Spleen (tissue), 11 donors: ENCODE results near the gene C1orf159. TPM values are rescaled to one million over a fixed set of nuclear protein-coding genes. Genes with fewer than 3 reads are reported as not detected.

ENCODE experiments used
- DNase-seq: peaks from one replicate; pipeline ENCODE4 v3.0.0-alpha.2; 2020
- H3K27ac ChIP-seq, 8 donors: fragments of 200-600 bp; sonication (generic) in 7 of 8; 1 replicate in 4 of 8; 2 replicates in 4 of 8; pipeline versions ENCODE4 v1.5.0 to v1.8.0; 2016 to 2021; ENCODE audit warnings: inconsistent platforms in 4 of 8, mild to moderate bottlenecking in 4 of 8, moderate library complexity in 1 of 8
- H3K27me3 ChIP-seq, 7 donors: fragments of 200-600 bp; sonication (generic) in 6 of 7; replicated peaks in 1 of 7; 1 replicate in 4 of 7; 2 replicates in 3 of 7; pipeline versions ENCODE4 v1.5.0 to v1.8.0; 2016 to 2021; ENCODE audit warnings: inconsistent platforms in 3 of 7, mild to moderate bottlenecking in 1 of 7
- H3K36me3 ChIP-seq, 6 donors: fragments of 200-600 bp; sonication (generic) in 5 of 6; 1 replicate in 4 of 6; 2 replicates in 2 of 6; pipeline versions ENCODE4 v1.5.0 to v1.8.0; 2016 to 2021; ENCODE audit warnings: inconsistent platforms in 2 of 6
- H3K4me1 ChIP-seq, 6 donors: fragments of 200-600 bp; sonication (generic) in 5 of 6; 1 replicate in 3 of 6; 2 replicates in 3 of 6; pipeline versions ENCODE4 v1.5.0 to v1.8.0; 2016 to 2021; ENCODE audit warnings: inconsistent platforms in 3 of 6
- H3K4me3 ChIP-seq, 8 donors: fragments of 200-600 bp; sonication (generic) in 7 of 8; 1 replicate in 4 of 8; 2 replicates in 4 of 8; pipeline versions ENCODE4 v1.5.0 to v1.8.0; 2016 to 2021; ENCODE audit warnings: inconsistent platforms in 4 of 8, mild to moderate bottlenecking in 4 of 8, moderate library complexity in 2 of 8
- H3K9me3 ChIP-seq, 8 donors: fragments of 200-600 bp; sonication (generic) in 7 of 8; 1 replicate in 4 of 8; 2 replicates in 4 of 8; pipeline versions ENCODE4 v1.5.0 to v1.8.0; 2016 to 2021; ENCODE audit warnings: inconsistent platforms in 4 of 8
- CTCF ChIP-seq, 11 experiments: fragments of 200-600 bp in 7 of 11; fragments of 450-650 bp in 4 of 11; sonication (generic) in 4 of 11; IDR thresholded peaks in 8 of 11; conservative IDR thresholded peaks in 3 of 11; 1 replicate in 7 of 11; 2 replicates in 4 of 11; pipeline versions ENCODE4 v1.4.0 to v1.8.0; 2016 to 2021; ENCODE audit warnings: antibody characterized with exemption in 11 of 11, inconsistent platforms in 4 of 11, mild to moderate bottlenecking in 1 of 11
- POLR2A ChIP-seq, 3 donors: fragments of 450-650 bp; IDR thresholded peaks; one replicate each; pipeline ENCODE4 v1.5.1; 2017; ENCODE audit warnings: antibody characterized with exemption in 3 of 3, mild to moderate bottlenecking in 1 of 3
- POLR2AphosphoS5 ChIP-seq, 3 donors: sonication (generic); formaldehyde crosslinking; IDR thresholded peaks; one replicate each; pipeline ENCODE4 v1.5.1; 2017; ENCODE audit warnings: antibody characterized with exemption in 3 of 3
- WGBS, 5 donors: extraction: QIAGEN DNeasy Blood & Tissue Kit in 3 of 5; methylation state at CpG; one replicate each; pipeline versions ENCODE4 v1.1.5 to v1.1.7; 2013 to 2018; 5-methylcytosine and 5-hydroxymethylcytosine counted together
- intact Hi-C: fragments of 100-400 bp; cut with DNase I; formaldehyde crosslinking; loops from one replicate; pipeline ENCODE4 v1.15.0; 2023; ENCODE audit warnings: low total_unique reads
- polyA plus RNA-seq, 3 donors: library from polyadenylated mRNA; stranded (reverse); fragments of 200-250 nt; gene quantifications; one replicate each; pipeline ENCODE4 v1.2.1, GENCODE V29; 2013
- total RNA-seq, 7 donors: library from RNA; depleted of rRNA in 3 of 7; stranded (reverse); fragments of >200 nt in 3 of 7; fragmentation: NEBNext Ultra II Directional in 4 of 7; extraction: Animal tissue kit (Norgen Biotek cat#: 25700) in 4 of 7; gene quantifications; one replicate each; pipeline versions ENCODE4 v1.1.0 to v1.2.1, GENCODE V29; 2016 to 2021
- donor health status: healthy with polysubstance abuse.
- donor health status: DM: no; HTN: no; CAD: no; lungs with moderate emphysema.
- donor health status: DM: no; HTN: no; CAD: no.
- donor health status: Bipolar disorder and iron deficiency.
- donor health status: healthy.
- donor health status: DM: no; HTN: no; CAD: no.
- donor health status: DM: yes; HTN: yes; CAD: no.

The C1orf159 gene
- total and polyA plus RNA-seq, 10 donors, result 8.5 to 25.7 (median 18.8) TPM

- no peak for TF ChIP-seq POLR2A (IDR thresholded peaks at IDR 0.05)
- TF ChIP-seq CTCF (IDR thresholded peaks at IDR 0.05 in 8 of 11, conservative IDR thresholded peaks at IDR 0.05 in 3 of 11), result no peak
- TF ChIP-seq POLR2AphosphoS5 (IDR thresholded peaks at IDR 0.05), result no peak
- DNase-seq, result no peak
- H3K4me3 ChIP-seq, result no peak overlapping the region
- no peak overlapping the region for H3K27ac ChIP-seq
- peaks cover 0 to 3% (median 0%) of the 10 kb centered on the region in 6 donors for H3K36me3 ChIP-seq
- H3K9me3 ChIP-seq, result peaks cover 0 to 3% (median 0%) of the 10 kb centered on the region in 8 donors
- intact Hi-C loops, result no loop called here
- H3K27me3 ChIP-seq, result peaks cover 2 to 70% (median 27%) of the 10 kb centered on the region in 7 donors
- 57 to 74% (median 70%) methylated on average over 6 of the region's 6 CpGs for WGBS, 5 donors
- H3K4me1 ChIP-seq, result peaks cover 13 to 40% (median 29%) of the 10 kb centered on the region in 6 donors
These were observed 77.2 kb downstream of the C1orf159 start for GRCh38 chr1:1038694-1039093.

GRCh38 chr1:1037366-1038327 is 78.2 kb downstream of the C1orf159 start:
- intact Hi-C loops, result no loop called here
- DNase-seq, result no peak
- Histone ChIP-seq H3K27me3 (peaks cover 5 to 81% (median 36%) of the 10 kb centered on the region in 7 donors), H3K36me3 (no peaks in the 10 kb centered on the region), H3K27ac (no peak overlapping the region), H3K4me3 (no peak overlapping the region), H3K9me3 (no peaks in the 10 kb centered on the region), H3K4me1 (peaks cover 17 to 51% (median 39%) of the 10 kb centered on the region in 6 donors)
- TF ChIP-seq POLR2A (IDR thresholded peaks at IDR 0.05) (no peak), CTCF (IDR thresholded peaks at IDR 0.05 in 8 of 11, conservative IDR thresholded peaks at IDR 0.05 in 3 of 11) (no peak), POLR2AphosphoS5 (IDR thresholded peaks at IDR 0.05) (no peak)
- WGBS, 5 donors, result 79 to 85% (median 82%) methylated on average over 19 to 30 of the region's 30 CpGs

DNA sequence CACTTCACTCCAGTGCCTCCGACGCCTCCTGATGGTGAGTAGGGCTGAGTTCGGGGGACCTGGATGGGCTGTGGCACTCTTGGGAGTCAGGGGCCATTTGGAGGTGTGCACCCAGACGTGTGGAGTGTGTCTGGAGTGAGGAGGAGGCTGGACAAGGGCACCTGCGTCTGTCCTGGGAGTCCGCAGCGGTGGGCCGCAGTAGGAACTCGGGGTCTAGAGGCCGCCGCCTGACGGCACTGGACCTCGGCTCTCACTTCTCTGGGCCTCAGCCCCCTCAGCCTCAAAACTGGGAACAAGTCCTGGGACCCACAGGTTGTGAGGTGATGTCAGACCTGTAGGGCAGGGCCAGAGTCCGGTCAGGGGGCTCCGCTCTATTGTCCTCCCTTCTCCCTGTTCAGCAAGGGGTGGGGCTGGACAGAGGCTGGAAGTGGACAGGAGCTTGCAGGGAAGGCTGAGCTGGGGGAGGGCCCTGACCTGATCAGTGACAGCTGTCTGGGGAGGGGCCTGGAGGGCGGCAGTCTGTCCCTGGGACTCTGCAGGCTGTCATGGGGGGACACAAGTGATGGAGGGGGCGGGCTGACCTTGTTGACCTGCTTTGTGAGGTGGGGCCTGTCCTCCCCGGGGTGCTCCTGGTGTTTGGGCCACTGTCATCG is 80.5 kb downstream of the C1orf159 start:
- peaks cover 7 to 93% (median 50%) of the 10 kb centered on the region in 7 donors for H3K27me3 ChIP-seq
- H3K27ac ChIP-seq, result no peak overlapping the region
- TF ChIP-seq POLR2AphosphoS5 (IDR thresholded peaks at IDR 0.05) (no peak), CTCF (IDR thresholded peaks at IDR 0.05 in 8 of 11, conservative IDR thresholded peaks at IDR 0.05 in 3 of 11) (no peak), POLR2A (IDR thresholded peaks at IDR 0.05) (no peak)
- no peak overlapping the region for H3K4me3 ChIP-seq
- H3K4me1 ChIP-seq, result peaks cover 15 to 65% (median 44%) of the 10 kb centered on the region in 6 donors
- intact Hi-C loops, result no loop called here
- H3K9me3 ChIP-seq, result no peaks in the 10 kb centered on the region
- no peaks in the 10 kb centered on the region for H3K36me3 ChIP-seq
- DNase-seq, result no peak
- WGBS, 5 donors, result 82 to 87% (median 85%) methylated on average over 7 to 19 of the region's 19 CpGs

DNA sequence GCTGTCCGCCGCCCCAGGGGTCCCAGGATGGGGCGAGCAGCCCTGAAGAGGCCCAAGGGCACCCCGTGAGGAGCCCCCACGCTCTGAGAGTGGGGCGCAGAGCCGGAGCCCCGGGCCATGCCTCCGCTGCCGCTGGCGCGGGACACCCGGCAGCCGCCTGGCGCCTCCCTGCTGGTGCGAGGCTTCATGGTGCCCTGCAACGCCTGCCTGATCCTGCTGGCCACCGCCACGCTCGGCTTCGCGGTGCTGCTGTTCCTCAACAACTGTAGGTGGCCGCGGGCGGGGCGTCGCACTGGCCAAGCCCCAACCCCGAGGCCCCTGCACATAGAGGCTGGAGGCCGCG is 81.5 kb downstream of the C1orf159 start:
- H3K27me3 ChIP-seq, result peaks cover 7 to 83% (median 40%) of the 10 kb centered on the region in 7 donors

More for the DNA sequence above, 81.5 kb downstream of the C1orf159 start:
- TF ChIP-seq POLR2AphosphoS5 (IDR thresholded peaks at IDR 0.05) (no peak), CTCF (IDR thresholded peaks at IDR 0.05 in 8 of 11, conservative IDR thresholded peaks at IDR 0.05 in 3 of 11) (no peak), POLR2A (IDR thresholded peaks at IDR 0.05) (no peak)
- 42 to 61% (median 56%) methylated on average over 20 to 30 of the region's 30 CpGs for WGBS, 5 donors
- no peaks in the 10 kb centered on the region for H3K36me3 ChIP-seq
- peaks cover 5 to 55% (median 34%) of the 10 kb centered on the region in 6 donors for H3K4me1 ChIP-seq
- intact Hi-C loops, result no loop called here
- no peaks in the 10 kb centered on the region for H3K9me3 ChIP-seq
- H3K27ac ChIP-seq, result no peak overlapping the region
- peak overlapping the region in 2 of 8 donors; percentile 3 to 73 for H3K4me3 ChIP-seq
- DNase-seq, result no peak
